NB4 (cell line): ENCODE results near the gene CLTA.

Source experiments
- CTCF ChIP-seq: IDR thresholded peaks from one replicate; pipeline ENCODE4 v1.5.1; 2012; ENCODE audit warnings: low read depth, low read length
- MAX ChIP-seq: IDR thresholded peaks from 2 replicates; pipeline ENCODE4 v1.6.1; 2011; ENCODE audit warnings: low read depth, low read length
- MYC ChIP-seq: IDR thresholded peaks from 2 replicates; pipeline ENCODE4 v1.6.1; 2011; ENCODE audit warnings: low read depth, low read length
- POLR2A ChIP-seq: IDR thresholded peaks from 2 replicates; pipeline ENCODE4 v1.6.1; 2011; ENCODE audit warnings: mild to moderate bottlenecking; ENCODE audit not compliant: insufficient read length; ENCODE audit errors: extremely low read depth

DNA sequence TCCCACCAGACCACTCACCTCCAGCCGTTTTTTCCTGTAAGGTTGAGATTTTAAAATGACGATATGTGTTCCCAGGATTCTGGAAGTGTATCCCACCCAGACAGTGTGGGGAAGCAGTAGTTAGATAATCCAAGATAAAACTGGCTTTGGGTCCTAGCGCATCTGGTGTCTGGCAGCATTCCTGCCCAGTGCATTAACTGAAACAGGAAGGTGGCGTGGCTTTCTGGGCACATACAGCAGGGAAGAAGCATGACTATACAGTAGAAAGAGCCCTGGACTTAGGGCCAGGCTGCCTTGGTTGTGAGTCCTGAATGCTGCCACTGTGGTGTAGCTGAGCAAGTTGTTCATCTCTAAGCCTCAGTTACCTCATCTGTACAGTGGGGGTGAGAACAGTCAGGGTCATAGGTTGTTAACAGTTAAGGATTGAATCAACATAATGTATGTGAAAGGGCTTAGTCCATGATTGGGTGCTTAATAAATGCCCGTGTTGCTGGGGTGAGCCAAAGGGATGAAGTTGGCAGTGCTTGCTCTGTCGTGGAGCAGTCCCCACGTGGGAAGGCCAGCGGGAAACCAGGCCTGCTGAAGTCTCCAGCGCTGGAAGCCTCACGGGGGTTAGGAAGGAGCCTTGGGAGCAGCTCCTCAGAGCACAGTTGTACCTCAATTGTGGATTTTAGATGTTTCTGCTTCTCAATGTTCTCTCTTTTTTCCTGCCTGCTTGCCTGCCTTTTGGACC is 18.0 kb downstream of the CLTA start:
- TF ChIP-seq POLR2A (no peak), CTCF (no peak), MAX (no peak), MYC (no peak)
